Panc1 (cell line): ENCODE results near the gene TMEM132E. TPM values are rescaled to one million over a fixed set of nuclear protein-coding genes. Genes with fewer than 3 reads are reported as not detected.

ENCODE experiments used
- ATAC-seq: fragments of 200-7000 bp; cut with Tn5 transposase; 2 replicates; pipeline ENCODE4 v1.9.1; 2020; ENCODE audit warnings: mild to moderate bottlenecking, moderate library complexity
- BruUV-seq: library from RNA; stranded (reverse); fragments of 400-500 nt; replicated peaks from 2 replicates; lab custom pipeline; 2021; lab: Mats Ljungman, UMichigan
- CTCF ChIA-PET: fragments of 300-600 bp; sonication (Branson Sonifier 250); formaldehyde crosslinking; loops from one replicate; lab custom pipeline; 2022; ENCODE audit warnings: antibody characterized with exemption; lab: Charles Lee
- POLR2A ChIA-PET: fragments of 300-600 bp; sonication (Branson Sonifier 250); formaldehyde crosslinking; loops from one replicate; lab custom pipeline; 2022; ENCODE audit warnings: antibody characterized with exemption; lab: Charles Lee
- DNase-seq: peaks from one replicate; pipeline ENCODE4 v3.0.0-alpha.2; 2010; ENCODE audit warnings: low read depth, low spot score
- H3K27ac ChIP-seq: 2 replicates; pipeline ENCODE4 v1.5.1; 2011; ENCODE audit warnings: mild to moderate bottlenecking, low read length, inconsistent platforms
- H3K27me3 ChIP-seq: fragments of 200-500 bp; sonication (Bioruptor generic); 2 replicates; pipeline ENCODE4 v1.6.0; 2014; ENCODE audit warnings: low read length, inconsistent platforms; ENCODE audit not compliant: control insufficient read depth, insufficient read depth
- H3K36me3 ChIP-seq: fragments of 200-500 bp; sonication (Bioruptor generic); 2 replicates; pipeline ENCODE4 v1.5.1; 2014; ENCODE audit warnings: inconsistent platforms, mild to moderate bottlenecking, low read length, moderate library complexity; ENCODE audit not compliant: control insufficient read depth, insufficient read depth
- H3K4me1 ChIP-seq: 2 replicates; pipeline ENCODE4 v1.5.1; 2011; ENCODE audit warnings: inconsistent platforms, mild to moderate bottlenecking, low read length, moderate library complexity; ENCODE audit not compliant: control insufficient read depth, insufficient read depth
- H3K4me3 ChIP-seq, 2 experiments: 2 replicates each; pipeline ENCODE4 v1.5.1; 2011 to 2012; ENCODE audit warnings: low read depth in 2 of 2, low read length in 2 of 2, mild to moderate bottlenecking in 2 of 2, inconsistent platforms in 1 of 2, moderate library complexity in 1 of 2
- H3K9me3 ChIP-seq: fragments of 200-500 bp; sonication (Bioruptor generic); 2 replicates; pipeline ENCODE4 v1.5.1; 2014; ENCODE audit warnings: low read depth, mild to moderate bottlenecking, inconsistent platforms, low read length, moderate library complexity; ENCODE audit not compliant: control insufficient read depth, insufficient read depth
- CTCF ChIP-seq: fragments of 450-650 bp; IDR thresholded peaks from 2 replicates; pipeline ENCODE4 v1.5.1; 2017; ENCODE audit warnings: mild to moderate bottlenecking
- POLR2AphosphoS5 ChIP-seq: IDR thresholded peaks from 2 replicates; pipeline ENCODE4 v1.6.1; 2012; ENCODE audit warnings: mild to moderate bottlenecking, low read depth, low read length, moderate library complexity
- REST ChIP-seq, 2 experiments: IDR thresholded peaks; 2 replicates each; pipeline ENCODE4 v1.6.1; 2011 to 2012; ENCODE audit warnings: low read depth in 2 of 2, control low read depth in 1 of 2, low read length in 1 of 2, mild to moderate bottlenecking in 1 of 2, moderate library complexity in 1 of 2; ENCODE audit not compliant: insufficient read depth in 1 of 2
- SIN3A ChIP-seq: IDR thresholded peaks from 2 replicates; pipeline ENCODE4 v1.6.1; 2012; ENCODE audit warnings: low read depth, mild to moderate bottlenecking, low read length, moderate library complexity, borderline replicate concordance; ENCODE audit not compliant: insufficient read depth
- TCF7L2 ChIP-seq: IDR thresholded peaks from 2 replicates; pipeline ENCODE4 v1.6.1; 2011; ENCODE audit warnings: mild to moderate bottlenecking, low read depth, low read length, inconsistent platforms
- in situ Hi-C: cut with HindIII; loops from 2 replicates; pipeline ENCODE4 v1.10.0; 2016; ENCODE audit warnings: low sequenced_read_pairs, low pct_unique_long_range_greater_than_20kb
- intact Hi-C: fragments of 100-400 bp; cut with micrococcal nuclease; formaldehyde crosslinking; loops from one replicate; pipeline ENCODE4 v1.10.0; 2022; ENCODE audit not compliant: unreplicated experiment
- total RNA-seq: library from RNA; stranded (reverse); gene quantifications from one replicate; pipeline ENCODE4 v1.2.1, GENCODE V29; 2021; ENCODE audit not compliant: unreplicated experiment

Gene TMEM132E
- total RNA-seq, 1 experiment from 2014 or later: not detected

- Histone ChIP-seq H3K27ac (no peak overlapping the region), H3K36me3 (no peaks in the 10 kb centered on the region), H3K27me3 (no peaks in the 10 kb centered on the region), H3K9me3 (no peaks in the 10 kb centered on the region), H3K4me3 (no peak overlapping the region), H3K4me1 (no peaks in the 10 kb centered on the region)
- DNase-seq: no peak
- intact Hi-C loops (no loop called here), in situ Hi-C loops (no loop called here)
- BruUV-seq: no TSS peak
- TF ChIP-seq CTCF: no peak
- TF ChIP-seq POLR2AphosphoS5: no peak
- TF ChIP-seq TCF7L2: no peak
- no peak for TF ChIP-seq SIN3A
- no peak for TF ChIP-seq REST (IDR thresholded peaks at IDR 0.05; ENCODE audit: insufficient read depth in 1 of 2, low read depth in 2 of 2, low read length in 1 of 2)
- no peak for ATAC-seq
- ChIA-PET CTCF (no interaction called here), POLR2A (no interaction called here)
Observed at GRCh38 chr17:34670618-34671017, 91.2 kb downstream of the TMEM132E start.

GRCh38 chr17:34671191-34671590 is 91.8 kb downstream of the TMEM132E start:
- TF ChIP-seq TCF7L2: no peak
- no peak overlapping the region for H3K4me3 ChIP-seq
- DNase-seq: no peak
- H3K36me3 ChIP-seq: no peaks in the 10 kb centered on the region
- no peak overlapping the region for H3K27ac ChIP-seq
- no peaks in the 10 kb centered on the region for H3K4me1 ChIP-seq
- ATAC-seq: no peak
- CTCF ChIA-PET: no interaction called here
- POLR2A ChIA-PET: no interaction called here
- no peaks in the 10 kb centered on the region for H3K9me3 ChIP-seq
- intact Hi-C loops (no loop called here), in situ Hi-C loops (no loop called here)
- no peaks in the 10 kb centered on the region for H3K27me3 ChIP-seq
- no TSS peak for BruUV-seq

GRCh38 chr17:34672176-34672785 is 92.9 kb downstream of the TMEM132E start:
- TF ChIP-seq POLR2AphosphoS5: no peak
- TF ChIP-seq CTCF: no peak
- no peak for TF ChIP-seq TCF7L2
- TF ChIP-seq SIN3A: no peak
- no peak for TF ChIP-seq REST (IDR thresholded peaks at IDR 0.05; ENCODE audit: insufficient read depth in 1 of 2, low read depth in 2 of 2, low read length in 1 of 2)
- ChIA-PET CTCF (no interaction called here), POLR2A (no interaction called here)
- H3K4me3 ChIP-seq: no peak overlapping the region
- intact Hi-C loops: no loop called here
- ATAC-seq (no peak), DNase-seq (no peak)
- H3K4me1 ChIP-seq: no peaks in the 10 kb centered on the region
- in situ Hi-C loops: no loop called here
- no TSS peak for BruUV-seq
- no peak overlapping the region for H3K27ac ChIP-seq
- H3K36me3 ChIP-seq: no peaks in the 10 kb centered on the region
- no peaks in the 10 kb centered on the region for H3K9me3 ChIP-seq
- no peaks in the 10 kb centered on the region for H3K27me3 ChIP-seq
